ENCODE data around the gene FAM227B.

The FAM227B gene

GRCh38 chr15:49462232-49462844, 158.3 kb downstream of the FAM227B start:
- no peak for TF ChIP-seq CTCF (conservative IDR thresholded peaks at IDR 0.05; ENCODE audit: low read depth, low read length)
- DNase-seq (ENCODE audit: low read depth), result no peak
- H3K4me3 ChIP-seq (ENCODE audit: low read length), result no peak overlapping the region

DNA sequence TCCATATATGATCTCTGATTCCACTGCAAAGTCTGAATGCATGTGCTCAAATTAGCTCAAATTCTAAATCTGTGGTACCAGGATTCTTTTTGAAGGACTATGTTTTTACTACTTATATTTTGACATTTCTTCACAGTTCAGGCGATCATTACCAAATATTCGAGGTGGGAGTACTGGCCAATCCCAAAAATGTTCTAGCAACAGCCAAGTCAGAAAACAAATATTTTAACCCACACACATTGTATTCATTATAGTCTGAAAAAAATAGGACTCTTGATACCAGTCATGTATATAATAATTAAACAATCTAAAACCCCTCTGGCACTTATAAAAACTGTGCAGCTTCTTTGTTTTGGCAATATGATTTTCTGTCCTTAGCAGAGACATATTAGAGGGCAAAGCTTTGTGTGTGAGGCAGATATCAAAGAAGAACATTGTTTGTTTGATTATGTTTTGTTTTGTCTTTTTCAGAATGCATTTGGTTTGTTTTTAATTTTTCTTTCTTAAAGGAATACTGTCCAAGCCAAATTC, 160.1 kb downstream of the FAM227B start:
- TF ChIP-seq CTCF (conservative IDR thresholded peaks at IDR 0.05; ENCODE audit: low read depth, low read length), result no peak
- no peak overlapping the region for H3K4me3 ChIP-seq (ENCODE audit: low read length)
- DNase-seq (ENCODE audit: low read depth), result no peak

DNA sequence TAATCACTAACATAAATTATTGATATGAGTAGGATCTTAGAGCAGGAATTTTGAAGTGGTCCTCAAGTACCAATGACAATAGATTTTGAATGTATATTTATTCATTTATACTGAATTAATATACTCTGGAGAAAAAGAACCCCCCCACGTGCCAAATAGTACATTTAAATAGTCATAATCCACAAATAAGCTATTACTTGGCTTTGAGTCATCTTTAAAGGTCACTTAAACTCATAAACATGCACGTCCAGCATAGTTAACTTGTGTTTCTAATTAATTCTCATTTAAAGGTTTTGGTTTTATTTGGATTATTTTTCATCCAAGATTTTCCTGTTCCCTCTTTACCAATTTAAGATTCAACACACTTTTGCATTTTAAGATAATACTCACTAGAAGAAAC, 162.5 kb downstream of the FAM227B start:
- no peak overlapping the region for H3K4me3 ChIP-seq (ENCODE audit: low read length)
- TF ChIP-seq CTCF (conservative IDR thresholded peaks at IDR 0.05; ENCODE audit: low read depth, low read length), result no peak
- DNase-seq (ENCODE audit: low read depth), result no peak

GRCh38 chr15:49456166-49456565, 164.5 kb downstream of the FAM227B start:
- no peak overlapping the region for H3K4me3 ChIP-seq (ENCODE audit: low read length)
- DNase-seq (ENCODE audit: low read depth), result no peak
- no peak for TF ChIP-seq CTCF (conservative IDR thresholded peaks at IDR 0.05; ENCODE audit: low read depth, low read length)

DNA sequence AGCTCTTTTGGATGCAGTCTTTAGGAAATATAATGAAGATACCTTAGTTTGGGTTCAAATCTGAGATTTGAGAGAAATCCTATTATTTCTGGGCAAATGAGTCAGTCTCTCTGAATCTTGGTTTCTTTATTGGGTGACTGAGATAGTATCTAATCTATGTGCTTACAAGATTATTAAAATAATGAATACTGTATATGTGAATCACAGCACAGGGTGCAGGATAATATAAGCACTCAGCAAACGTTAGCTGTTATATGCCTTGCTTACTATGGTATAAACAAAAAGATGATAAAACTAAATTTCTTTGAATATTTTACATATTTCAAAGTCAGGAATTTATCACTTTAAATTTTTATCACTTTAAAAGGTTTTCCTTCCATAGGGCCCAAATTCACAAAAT, 168.0 kb downstream of the FAM227B start:
- H3K4me3 ChIP-seq (ENCODE audit: low read length), result no peak overlapping the region
- no peak for TF ChIP-seq CTCF (conservative IDR thresholded peaks at IDR 0.05; ENCODE audit: low read depth, low read length)
- DNase-seq (ENCODE audit: low read depth), result no peak

DNA sequence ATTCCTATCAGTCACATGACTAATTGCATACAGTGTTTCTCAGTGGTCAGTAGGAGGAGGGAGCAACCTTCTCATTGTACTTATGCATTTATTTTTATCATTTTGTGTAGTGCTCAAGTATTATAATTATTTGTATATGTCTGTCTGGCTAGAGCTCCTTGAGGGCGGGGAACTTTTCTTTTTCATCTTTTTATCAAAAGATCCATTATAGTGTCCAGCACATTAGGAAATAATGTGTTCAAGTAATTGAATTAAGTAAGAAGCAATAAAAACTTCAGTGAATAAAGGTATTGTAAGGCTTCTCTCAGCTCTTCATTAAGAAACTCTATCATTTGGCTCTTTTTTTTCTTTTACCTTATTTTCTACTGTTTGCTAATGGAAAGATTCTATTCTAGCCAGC, 178.8 kb downstream of the FAM227B start:
- no peak for DNase-seq (ENCODE audit: low read depth)
- no peak for TF ChIP-seq CTCF (conservative IDR thresholded peaks at IDR 0.05; ENCODE audit: low read depth, low read length)
- H3K4me3 ChIP-seq (ENCODE audit: low read length), result no peak overlapping the region

GRCh38 chr15:49441356-49441755, 179.3 kb downstream of the FAM227B start:
- DNase-seq (ENCODE audit: low read depth), result no peak
- no peak overlapping the region for H3K4me3 ChIP-seq (ENCODE audit: low read length)
- no peak for TF ChIP-seq CTCF (conservative IDR thresholded peaks at IDR 0.05; ENCODE audit: low read depth, low read length)

Measured in retinal pigment epithelial cell (primary cell).